HL-60/S4 treated with phorbol 12-myristate 13-acetate at 8.2 ng/mL for 4 days and 3 days (cell line): Measurements from ENCODE around the gene BASP1.

Source experiments
- in situ Hi-C: fragments of 300-500 bp; cut with MboI; formaldehyde crosslinking; loops from 2 replicates; pipeline ENCODE4 v1.15.0; 2022; ENCODE audit warnings: low sequenced_read_pairs

BASP1 gene

DNA sequence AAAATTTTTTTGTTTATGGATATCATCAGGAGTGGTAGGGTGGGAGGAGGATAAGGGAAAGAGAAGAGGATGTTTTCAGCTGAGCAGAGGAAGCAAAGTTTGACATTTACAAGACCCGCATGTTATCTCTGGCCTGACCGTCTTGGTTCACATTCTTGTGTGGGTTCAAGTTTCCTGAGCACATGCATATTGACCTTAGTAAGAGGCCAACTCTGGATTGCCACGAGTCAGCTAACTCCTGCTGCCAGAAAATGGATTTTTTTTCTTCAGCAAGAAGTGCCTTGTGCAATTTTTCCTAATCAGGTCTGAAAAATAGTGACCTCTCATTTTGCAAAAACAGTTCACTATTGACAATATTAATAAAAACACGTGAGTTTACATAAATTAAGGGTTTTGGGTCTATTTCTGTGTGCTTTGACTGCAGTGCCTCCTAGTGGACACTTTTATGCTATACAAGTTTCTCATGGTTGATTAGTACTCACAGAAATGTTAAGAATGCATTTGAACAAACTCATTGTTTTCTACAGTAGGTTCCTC is 27.1 kb upstream of the BASP1 start:
- in situ Hi-C loops, result loop anchor here (25.0 kb wide), 1 partner anchor 253 kb away; the partner anchor contains the start of gene MYO10

DNA sequence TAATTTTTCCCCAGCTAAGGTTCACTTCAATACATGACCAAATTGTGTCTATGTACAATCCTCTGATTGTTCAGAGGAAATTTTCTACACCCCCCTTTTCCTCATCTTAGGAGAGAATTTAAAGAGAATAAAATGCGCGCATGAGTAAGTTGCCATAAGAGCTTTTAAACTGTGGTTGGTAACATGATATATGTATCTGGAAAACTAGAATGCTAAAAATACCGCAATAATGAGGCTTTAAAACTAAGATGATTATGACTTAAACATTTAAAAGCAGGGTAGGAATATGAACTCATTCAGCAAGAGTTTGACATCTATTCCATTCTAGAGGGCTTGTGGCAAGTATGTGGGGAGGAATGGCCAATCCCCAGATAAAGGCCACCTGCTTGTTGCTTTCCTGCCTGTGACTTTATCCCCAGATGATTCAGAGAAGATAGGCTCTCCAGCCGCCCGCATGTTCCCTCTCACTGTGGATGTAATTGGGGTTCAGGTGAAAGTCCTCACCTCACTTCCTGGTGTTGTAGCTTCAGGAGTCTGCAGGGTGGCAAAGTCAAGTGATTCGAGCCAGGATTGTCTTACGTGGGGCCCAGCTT is 26.5 kb upstream of the BASP1 start:
- in situ Hi-C loops, result loop anchor here (25.0 kb wide), 1 partner anchor 254 kb away; the partner anchor contains the start of gene MYO10

DNA sequence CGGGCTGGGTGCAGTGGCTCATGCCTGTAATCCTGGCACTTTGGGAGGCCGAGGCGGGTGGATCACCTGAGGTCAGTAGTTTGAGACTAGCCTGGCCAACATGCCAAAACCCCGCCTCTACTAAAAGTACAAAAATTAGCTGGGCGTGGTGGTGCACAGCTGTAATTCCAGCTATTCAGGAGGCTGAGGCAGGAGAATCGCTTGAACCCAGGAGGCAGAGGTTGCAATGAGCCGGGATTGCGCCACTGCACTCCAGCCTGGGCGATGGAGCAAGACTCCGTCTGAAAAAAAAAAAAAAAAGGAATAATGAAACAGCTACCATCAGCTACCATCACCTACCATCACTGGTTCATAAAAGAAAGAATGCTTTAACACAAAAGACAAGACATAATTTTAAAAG is 25.9 kb upstream of the BASP1 start:
- in situ Hi-C loops, result loop anchor here (25.0 kb wide), 1 partner anchor 254 kb away; the partner anchor contains the start of gene MYO10

DNA sequence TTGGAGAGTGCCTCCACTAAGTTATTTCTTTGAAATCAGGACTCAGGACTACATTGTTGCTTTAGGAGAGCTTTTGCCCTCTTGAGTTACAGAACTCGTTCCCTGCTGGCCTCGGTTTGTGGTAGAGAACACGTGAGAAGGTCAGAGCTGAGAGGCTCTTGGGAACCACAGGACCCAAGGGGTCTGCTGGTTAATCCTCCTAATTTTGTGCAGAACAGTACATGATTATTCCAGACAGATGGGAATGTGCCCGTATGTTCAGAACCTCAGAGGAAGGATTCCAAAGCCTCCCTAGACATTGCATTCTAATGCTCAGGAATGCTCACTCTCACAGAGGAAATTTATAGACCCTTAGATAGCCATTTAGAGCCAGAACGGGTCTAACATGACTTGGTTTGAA is 25.2 kb upstream of the BASP1 start:
- in situ Hi-C loops, result loop anchor here (25.0 kb wide), 1 partner anchor 255 kb away; the partner anchor contains the start of gene MYO10

DNA sequence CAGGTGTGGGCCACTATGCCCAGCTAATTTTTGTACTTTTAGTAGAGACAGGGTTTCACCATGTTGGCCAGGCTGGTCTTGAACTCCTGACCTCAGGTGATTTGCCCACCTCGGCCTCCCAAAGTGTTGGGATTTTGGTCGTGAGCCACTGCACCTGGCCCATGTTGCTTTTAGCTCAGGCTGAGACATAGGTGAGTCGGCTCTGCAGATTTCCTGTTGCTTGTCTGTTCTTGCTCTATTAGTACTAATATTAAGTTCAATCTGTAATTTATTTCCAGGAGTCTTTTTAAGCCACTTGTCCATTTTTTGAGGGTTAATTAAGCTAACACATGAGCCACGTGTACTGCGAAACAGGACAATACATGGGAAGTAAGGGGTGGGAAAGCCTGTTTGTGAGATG is 21.4 kb upstream of the BASP1 start:
- in situ Hi-C loops, result loop anchor here (25.0 kb wide), 1 partner anchor 259 kb away; the partner anchor contains the start of gene MYO10

DNA sequence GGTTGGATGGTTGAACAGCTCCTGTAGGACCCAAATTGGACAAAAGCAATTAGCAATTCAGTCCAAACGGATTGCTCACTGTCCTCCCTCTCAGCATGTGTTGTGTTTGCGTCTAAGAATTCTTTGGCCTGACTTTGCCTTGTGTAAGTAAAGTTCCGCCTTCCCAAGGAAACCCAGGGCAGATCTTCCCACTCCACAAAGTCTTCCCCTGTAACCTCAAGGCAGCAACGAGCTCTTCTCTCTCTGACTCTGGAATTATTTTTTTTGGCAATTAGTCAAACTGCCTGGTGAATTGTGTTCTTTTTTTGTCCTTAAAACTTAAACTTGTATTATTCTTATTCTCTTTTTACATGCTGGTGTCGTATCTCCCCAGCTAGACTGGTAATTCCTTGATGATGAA is 20.7 kb upstream of the BASP1 start:
- in situ Hi-C loops, result loop anchor here (25.0 kb wide), 1 partner anchor 259 kb away; the partner anchor contains the start of gene MYO10

DNA sequence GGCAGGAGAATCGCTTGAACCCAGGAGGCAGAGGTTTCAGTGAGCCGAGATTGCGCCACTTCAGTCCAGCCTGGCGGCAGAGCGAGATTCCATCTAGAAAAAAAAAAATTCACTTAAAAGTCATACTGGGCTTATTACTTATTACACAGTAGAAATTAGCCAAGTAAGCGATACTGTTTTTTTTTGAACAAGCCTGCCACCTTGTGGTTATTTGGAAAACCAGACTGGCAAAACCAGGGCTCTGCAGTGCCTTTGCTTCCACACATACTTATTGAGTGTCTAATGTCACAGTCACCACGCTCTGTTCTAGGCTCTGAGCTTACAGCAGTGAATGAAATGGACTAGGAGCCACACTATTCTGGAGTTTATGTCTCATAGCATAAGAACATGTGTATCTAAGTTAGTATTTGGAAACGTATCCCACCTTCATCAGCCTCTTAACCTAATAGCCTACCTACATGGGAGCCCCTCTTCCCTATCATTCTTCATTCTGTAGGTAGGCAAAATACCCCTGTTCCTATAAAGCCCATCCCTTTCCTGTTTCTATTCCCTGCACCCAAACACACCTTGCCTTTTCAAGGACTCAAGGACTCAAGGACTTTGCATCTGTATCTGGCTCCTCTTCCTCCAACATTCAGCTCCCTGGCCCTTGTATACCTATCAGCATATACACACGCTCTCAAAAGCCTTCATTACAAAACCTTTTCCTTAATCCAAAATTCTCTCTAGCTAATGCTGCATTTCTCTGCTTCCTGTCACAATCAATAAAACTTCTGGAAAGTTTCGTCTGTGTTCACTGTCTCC is 13.9 kb upstream of the BASP1 start:
- in situ Hi-C loops, result no loop called here

DNA sequence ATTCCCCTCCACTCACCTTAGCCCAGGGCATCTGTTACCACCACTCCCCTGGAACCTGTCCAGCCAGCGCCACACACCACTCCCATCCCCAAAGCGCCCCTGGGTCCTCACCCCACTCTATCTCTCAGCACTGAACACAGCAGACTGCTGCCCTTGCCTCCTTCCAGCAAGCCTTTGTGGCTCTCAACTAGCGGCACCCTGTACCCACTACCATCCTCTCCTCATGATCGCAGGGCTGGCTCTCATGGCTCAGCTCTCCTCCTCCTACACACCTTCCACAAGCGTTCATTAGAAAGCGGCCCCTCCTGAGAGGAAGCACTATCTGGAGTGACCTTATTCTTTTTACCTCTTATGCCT is 13.3 kb upstream of the BASP1 start:
- in situ Hi-C loops, result no loop called here

DNA sequence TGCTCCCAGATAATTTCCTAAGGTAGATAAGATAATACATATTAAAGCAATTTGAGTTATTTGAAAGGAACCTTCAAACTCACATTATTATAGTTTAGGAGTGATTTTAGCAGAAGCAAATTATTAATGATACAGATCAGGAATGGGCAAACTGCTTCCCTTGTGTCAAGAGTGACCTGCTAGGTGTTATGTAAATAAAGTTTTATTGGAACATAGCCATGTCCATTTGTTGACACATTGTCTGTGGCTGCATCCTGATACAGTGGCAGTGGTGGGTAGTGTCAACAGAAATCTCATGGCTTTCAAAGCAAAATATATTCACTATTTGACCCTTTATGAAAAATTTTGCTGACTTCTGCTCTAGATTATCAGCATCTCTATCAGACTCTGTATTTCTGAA is 11.4 kb upstream of the BASP1 start:
- in situ Hi-C loops, result no loop called here

DNA sequence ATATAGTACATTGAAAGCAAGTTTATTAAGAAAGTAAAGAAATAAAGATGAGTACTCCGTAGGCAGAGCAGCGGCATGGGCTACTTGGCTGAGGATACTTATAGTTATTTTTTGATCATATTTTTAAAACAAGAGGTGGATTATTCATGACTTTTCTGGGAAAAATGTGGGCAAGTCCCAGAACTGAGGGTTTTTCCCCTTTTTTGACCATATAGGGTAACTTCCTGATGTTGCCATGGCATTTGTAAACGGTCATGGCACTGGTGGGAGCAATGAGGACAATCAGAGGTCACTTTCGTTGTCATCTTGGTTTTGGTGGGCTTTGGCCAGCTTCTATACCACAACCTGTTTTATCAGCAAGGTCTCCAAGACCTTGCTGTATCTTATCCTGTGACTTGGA is 5.2 kb upstream of the BASP1 start:
- in situ Hi-C loops, result loop anchor here (10.0 kb wide), 1 partner anchor 1093 kb away; no protein-coding TSS in a partner anchor

DNA sequence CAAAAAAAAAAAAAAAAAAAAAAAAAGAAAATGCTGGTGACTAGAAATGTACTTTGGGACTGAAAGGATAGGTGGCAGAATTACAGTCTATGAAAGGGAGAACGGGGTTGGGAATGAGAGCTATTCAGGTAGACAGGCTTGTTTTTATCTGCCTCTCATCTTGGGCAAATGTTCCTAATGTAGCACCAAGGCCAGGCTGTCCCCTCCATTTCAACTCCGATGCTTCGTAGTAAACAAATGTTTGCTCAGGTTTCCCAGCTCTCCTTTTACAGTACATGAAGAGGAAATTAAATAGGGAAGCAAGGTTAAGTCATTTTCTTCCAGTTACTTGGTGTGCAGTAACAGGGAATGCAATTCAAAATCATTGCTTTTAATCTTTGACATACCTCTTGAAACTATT is 4.4 kb upstream of the BASP1 start:
- in situ Hi-C loops, result loop anchor here (10.0 kb wide), 1 partner anchor 1092 kb away; no protein-coding TSS in a partner anchor

DNA sequence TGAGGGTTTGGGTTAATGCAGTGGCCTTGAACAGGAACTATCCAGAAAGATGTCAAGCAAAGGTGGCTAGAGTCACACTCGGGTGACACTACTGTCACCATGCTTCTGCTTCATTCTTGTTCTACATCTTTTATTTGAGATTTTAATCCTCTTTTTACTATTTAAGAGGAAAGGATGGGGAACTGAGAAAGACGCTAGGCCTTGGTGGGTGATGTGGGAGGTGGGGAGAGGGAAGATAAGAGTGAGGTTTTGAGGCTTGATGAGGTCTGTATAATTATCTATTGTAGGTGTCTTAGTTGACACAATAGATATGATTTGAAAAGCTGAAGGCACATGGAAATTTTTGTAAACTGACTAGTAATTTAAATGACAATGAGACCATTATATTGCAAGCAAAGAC is 3.5 kb upstream of the BASP1 start:
- in situ Hi-C loops, result loop anchor here (10.0 kb wide), 1 partner anchor 1091 kb away; no protein-coding TSS in a partner anchor

DNA sequence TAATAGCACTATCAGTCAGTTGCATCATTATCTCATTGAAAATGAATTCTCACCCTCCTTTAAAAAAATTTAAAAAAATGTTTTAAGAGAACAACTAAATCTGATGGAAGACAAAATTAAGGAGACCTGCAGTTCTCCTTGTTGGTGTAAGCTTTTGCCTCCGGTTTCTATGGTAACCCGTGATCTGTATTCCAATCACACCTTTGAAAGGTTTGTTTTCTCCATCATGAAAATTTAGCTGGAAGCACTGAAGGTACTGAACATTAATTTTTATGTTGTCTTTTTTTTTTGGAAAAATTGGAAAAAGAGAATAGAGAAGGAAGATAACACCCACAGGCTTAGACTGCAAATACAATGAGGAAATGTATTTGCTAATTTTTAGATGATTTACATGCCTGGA is 2.5 kb upstream of the BASP1 start:
- in situ Hi-C loops, result loop anchor here (10.0 kb wide), 1 partner anchor 1090 kb away; no protein-coding TSS in a partner anchor

DNA sequence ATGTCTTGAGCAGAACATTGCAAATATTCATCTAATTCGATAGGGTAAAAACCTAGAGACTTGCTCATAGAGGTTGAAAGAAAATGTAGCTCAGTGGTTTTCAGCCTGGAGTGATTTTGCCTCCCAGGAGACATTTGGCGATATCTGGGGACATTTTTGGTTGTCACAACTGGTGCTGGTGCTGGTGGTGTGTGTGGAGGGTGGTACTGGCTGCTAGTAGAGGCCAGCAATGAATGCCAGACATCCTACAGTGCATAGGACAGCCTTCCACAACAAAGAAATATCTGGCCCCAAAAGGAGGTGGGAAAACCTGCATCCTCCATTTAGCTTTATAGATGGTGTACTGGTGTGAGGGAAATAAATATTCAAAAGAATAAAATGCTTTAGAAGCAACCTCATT is 2.1 kb upstream of the BASP1 start:
- in situ Hi-C loops, result loop anchor here (10.0 kb wide), 1 partner anchor 1089 kb away; no protein-coding TSS in a partner anchor

DNA sequence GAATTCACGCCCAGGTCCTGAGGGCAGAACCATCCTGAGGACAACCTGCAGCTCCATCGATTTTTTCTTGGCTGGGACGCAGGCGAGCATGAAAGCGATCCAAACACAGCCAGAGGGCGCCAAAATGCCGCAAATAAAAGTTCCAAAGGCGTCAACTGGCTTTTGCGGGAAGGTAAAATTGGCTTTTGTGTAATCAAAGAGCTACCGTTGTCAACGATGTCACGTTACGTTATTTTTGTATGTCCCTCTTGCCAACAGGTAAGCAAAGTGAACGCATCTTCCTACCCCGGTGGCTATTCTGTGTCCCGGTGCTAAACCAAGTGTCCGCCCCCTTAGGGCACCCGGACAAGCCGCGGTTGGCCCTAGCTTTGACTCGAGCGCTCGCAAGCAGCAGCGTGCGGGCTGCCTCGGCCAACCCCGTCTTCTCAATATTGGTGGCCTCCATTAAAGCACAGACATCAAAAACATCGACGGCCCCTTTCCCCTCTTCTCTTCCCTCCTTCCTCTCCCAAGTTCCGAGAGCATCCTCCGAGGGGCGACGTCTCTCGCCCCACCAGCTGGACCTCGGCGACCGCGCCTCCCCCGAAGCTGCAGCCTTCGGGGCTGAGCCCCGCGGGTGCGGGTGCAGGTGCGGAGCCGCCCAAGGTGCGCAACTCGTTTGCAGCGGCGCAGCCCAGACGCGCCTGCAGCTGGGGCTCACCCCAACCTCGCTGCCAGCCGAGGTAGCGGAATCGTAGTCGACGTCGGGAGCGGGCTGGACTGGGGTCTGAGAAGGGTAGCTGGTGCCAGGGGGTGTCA is 1.1 kb upstream of the BASP1 start:
- in situ Hi-C loops, result loop anchor here (10.0 kb wide), 1 partner anchor 1088 kb away; no protein-coding TSS in a partner anchor

DNA sequence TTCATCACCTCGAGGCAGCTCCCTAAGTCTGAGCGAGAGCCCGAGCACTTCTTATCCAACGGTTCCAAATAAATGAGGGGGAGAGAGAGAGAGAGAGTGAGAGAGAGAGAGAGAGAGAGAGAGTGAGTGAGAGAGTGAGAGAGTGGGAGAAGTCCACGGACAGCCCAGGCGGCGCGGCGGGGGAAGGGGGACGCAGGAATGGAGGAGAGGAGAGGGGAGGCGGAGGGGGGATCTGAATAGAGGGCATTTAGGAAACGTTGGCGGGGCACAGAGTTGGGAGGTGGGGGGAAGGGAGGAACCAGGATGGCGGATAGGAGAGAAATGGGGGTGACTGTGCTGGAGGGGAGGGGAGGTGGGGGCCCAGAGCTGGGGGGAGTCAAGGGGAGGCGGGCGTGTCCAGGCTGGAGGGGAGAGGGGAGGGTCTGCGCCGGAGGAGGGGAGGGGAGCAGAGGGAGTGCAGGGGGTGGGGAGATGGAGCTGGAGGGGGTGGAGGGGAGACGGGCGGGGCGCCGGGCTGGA is 398 bp upstream of the BASP1 start:
- in situ Hi-C loops, result loop anchor here (10.0 kb wide), 1 partner anchor 1088 kb away; no protein-coding TSS in a partner anchor

DNA sequence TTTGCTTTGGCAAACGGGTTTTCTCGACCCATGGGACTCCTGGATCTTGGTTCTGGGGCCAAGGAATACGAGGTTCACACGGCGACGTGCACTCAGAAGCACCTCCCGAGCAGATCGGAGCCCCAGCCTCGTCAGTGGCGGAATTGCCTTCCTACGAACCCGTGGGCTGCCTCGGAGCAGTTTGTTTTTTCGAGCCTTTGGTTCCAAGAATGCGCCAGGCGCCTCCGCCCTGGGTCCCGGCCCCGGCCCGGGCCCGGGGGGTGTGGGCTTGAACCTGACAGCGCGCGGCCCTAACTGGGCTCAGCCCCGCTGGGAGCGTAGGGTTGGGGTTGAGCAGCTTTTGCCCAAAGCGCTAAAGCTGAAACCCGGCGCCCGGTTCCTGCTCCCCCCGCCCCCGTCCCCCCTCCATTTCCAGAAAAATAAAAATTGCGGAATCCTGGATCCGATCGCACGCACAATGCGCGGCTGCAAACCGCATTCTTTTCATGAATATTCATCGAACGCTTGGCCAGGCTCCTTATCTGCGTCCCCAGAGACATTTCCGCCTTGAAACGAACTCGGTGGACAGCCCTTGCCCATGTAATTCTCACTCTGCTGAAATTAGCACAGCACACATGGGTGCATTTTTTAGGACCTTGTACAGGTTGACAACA is 1.0 kb downstream of the BASP1 start:
- in situ Hi-C loops, result loop anchor here (10.0 kb wide), 1 partner anchor 1086 kb away; no protein-coding TSS in a partner anchor

DNA sequence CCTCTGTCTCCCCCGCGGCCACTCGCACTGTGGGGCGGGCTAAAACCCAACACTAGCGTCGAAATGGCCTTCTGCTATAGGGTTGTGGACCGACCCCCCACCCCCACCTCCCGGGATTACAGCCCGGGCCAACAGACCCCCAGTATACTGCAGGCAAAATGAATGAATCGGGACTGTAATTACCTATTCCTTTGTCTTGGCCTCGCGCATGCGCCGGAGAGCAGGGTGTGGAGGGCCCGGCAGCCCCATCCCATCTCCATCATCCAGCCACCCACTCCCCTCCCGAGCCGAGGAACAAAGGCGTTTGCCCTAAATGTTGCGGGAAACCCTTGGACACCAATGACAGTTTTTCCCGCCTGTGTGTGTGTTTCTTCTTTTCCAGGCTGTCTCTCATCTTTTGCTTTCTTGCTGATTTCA is 1.6 kb downstream of the BASP1 start:
- in situ Hi-C loops, result loop anchor here (10.0 kb wide), 1 partner anchor 1086 kb away; no protein-coding TSS in a partner anchor

DNA sequence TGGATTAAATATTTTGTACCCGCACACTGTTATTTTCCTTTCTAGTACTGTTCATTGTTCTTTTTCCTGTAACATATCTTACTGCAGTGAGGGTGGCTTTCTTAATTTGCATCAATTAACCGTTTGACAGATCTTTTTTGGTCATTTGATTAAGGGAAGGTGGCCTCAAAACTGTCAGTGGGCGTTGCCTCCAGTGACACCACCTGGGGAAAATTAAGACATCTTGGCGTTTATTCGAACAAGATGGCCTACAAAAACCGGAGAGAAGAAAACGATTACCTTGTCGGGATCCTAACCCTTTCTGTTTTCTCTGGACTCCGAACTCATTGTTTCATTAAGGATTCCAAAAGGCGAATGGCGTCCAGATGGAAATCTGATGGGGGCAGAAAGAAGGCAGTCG is 2.0 kb downstream of the BASP1 start:
- in situ Hi-C loops, result loop anchor here (10.0 kb wide), 1 partner anchor 1085 kb away; no protein-coding TSS in a partner anchor

DNA sequence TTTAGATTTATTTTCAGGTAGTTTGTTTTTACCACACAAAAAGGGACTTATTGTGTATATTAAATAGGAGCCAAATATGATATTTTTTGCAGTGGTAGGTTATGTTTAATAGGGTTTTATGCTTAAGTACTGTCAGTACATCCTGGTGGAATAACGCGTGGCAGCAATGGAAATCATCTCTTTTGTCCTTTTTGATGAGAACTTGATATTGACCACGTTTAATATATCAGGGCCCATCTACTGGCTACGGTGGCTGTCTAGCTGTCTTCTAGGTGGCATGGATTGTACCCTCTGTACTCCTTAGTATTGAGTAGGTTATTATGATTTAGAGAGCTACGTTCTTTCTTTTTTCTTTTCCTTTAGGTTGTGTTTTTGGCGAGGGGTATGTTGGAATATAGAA is 2.6 kb downstream of the BASP1 start:
- in situ Hi-C loops, result loop anchor here (10.0 kb wide), 1 partner anchor 1085 kb away; no protein-coding TSS in a partner anchor
